ENCODE data around the gene GOSR1. TPM values are rescaled to one million over a fixed set of nuclear protein-coding genes. Genes with fewer than 3 reads are reported as not detected.
A peak's percentile ranks its signal among the peaks of the same experiment; 100 is the strongest.

The GOSR1 gene
- total RNA-seq (2022) (78.3 and 86.5 TPM in 2 replicates), Bru-seq, nascent RNA (percentile 93 among the genes with signal in this experiment), BruChase-seq, experiment 1, labeled RNA remaining after a 2-hour chase (percentile 92 among the genes with signal in this experiment), BruChase-seq, experiment 2, labeled RNA remaining after a 6-hour chase (percentile 88 among the genes with signal in this experiment)
- long read RNA-seq, full-length matches to known transcripts: 98 of 211 reads
- long read RNA-seq, partial matches to known transcripts: 4 of 211 reads
- long read RNA-seq, other reads (novel, unspliced or antisense): 109 of 211 reads

GRCh38 chr17:30477083-30477773 lies at the start of gene GOSR1:
GOSR1 (plus strand) TSS chr17:30477408; CDS start chr17:30477434, 26 bp downstream.
- H3K4me3 ChIP-seq (ENCODE audit: low read depth, low read length): peak within 1 kb of the TSS; percentile 96
- Mint-ChIP-seq H3K4me1 (ENCODE audit: low read depth, unreplicated experiment) (peaks cover 13% of the 10 kb centered on the region), H3K9me3 (ENCODE audit: unreplicated experiment) (no peaks in the 10 kb centered on the region), H3K36me3 (ENCODE audit: insufficient read depth, unreplicated experiment) (peaks cover 40% of the 10 kb centered on the region), H3K27ac (ENCODE audit: unreplicated experiment) (peak within 1 kb of the TSS; percentile 97), H3K27me3 (ENCODE audit: insufficient read depth, unreplicated experiment) (no peaks in the 10 kb centered on the region), H3K4me3 (ENCODE audit: unreplicated experiment) (peak within 1 kb of the TSS; percentile 91)
- H3K27me3 ChIP-seq (replicated peaks; ENCODE audit: control insufficient read depth, insufficient read depth, low read length): no peaks in the 10 kb centered on the region
- DNase-seq: peak; percentile 94 to 95
- no peaks in the 10 kb centered on the region; the same call in 1 of the 2 replicates for H3K4me1 ChIP-seq
- peak; percentile 71 to 85 for TF ChIP-seq CTCF (IDR thresholded peaks at IDR 0.05; ENCODE audit: insufficient read depth in 1 of 2, low read depth in 1 of 2, low read length in 1 of 2, severe bottlenecking in 1 of 2, unreplicated experiment in 1 of 2)
- no TSS peak for BruUV-seq (replicated peaks)
- POLR2A ChIA-PET: interaction anchor here (0.6 to 2.2 kb wide), 2 partner anchors 123 to 1183 kb away, joined by 3 to 8 read pairs; no protein-coding TSS in a partner anchor
- no peaks in the 10 kb centered on the region for H3K9me3 ChIP-seq
- CTCF ChIA-PET: interaction anchor here (0.6 to 1.4 kb wide), 12 partner anchors 12 to 373 kb away, joined by 3 to 6 read pairs (median 3); no protein-coding TSS in a partner anchor
- intact Hi-C loops (cut with micrococcal nuclease; ENCODE audit: unreplicated experiment): loop anchor here (1.0 to 5.0 kb wide), 3 partner anchors 26 to 240 kb away; no protein-coding TSS in a partner anchor
- no peaks in the 10 kb centered on the region for H3K36me3 ChIP-seq (ENCODE audit: control insufficient read depth, insufficient read depth, low read length)

DNA sequence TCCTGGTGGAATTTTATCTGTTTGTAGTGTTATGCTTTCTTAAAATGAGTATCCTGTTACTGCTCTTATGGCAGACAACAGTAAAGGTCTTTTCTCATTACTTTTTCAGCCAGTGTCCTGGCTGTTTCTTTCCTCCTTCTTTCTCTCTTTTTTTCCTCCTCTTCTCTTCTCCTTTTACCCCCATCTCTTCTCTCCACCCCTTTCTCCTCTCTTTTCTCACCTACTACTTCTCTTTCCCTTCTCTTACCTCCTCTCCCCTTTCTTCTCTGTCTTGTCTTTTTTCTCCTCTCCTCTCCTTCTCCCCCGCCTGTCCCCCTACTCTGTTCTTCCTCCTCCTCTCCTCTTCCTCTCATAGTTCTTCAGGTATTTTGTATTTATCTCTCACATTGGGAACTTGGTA lies 49.6 kb upstream of the GOSR1 start:
- Histone ChIP-seq H3K4me1 (peaks cover 3% of the 10 kb centered on the region), H3K9me3 (no peaks in the 10 kb centered on the region), H3K27me3 (replicated peaks; ENCODE audit: control insufficient read depth, insufficient read depth, low read length) (no peaks in the 10 kb centered on the region), H3K36me3 (ENCODE audit: control insufficient read depth, insufficient read depth, low read length) (peaks cover 2% of the 10 kb centered on the region; the same call in 1 of the 2 replicates), H3K4me3 (ENCODE audit: low read depth, low read length) (no peak overlapping the region)
- Mint-ChIP-seq H3K27ac (ENCODE audit: unreplicated experiment) (no peak overlapping the region), H3K9me3 (ENCODE audit: unreplicated experiment) (no peaks in the 10 kb centered on the region), H3K27me3 (ENCODE audit: insufficient read depth, unreplicated experiment) (no peaks in the 10 kb centered on the region), H3K36me3 (ENCODE audit: insufficient read depth, unreplicated experiment) (peaks cover 58% of the 10 kb centered on the region), H3K4me3 (ENCODE audit: unreplicated experiment) (no peak overlapping the region), H3K4me1 (ENCODE audit: low read depth, unreplicated experiment) (no peaks in the 10 kb centered on the region)
- TF ChIP-seq CTCF (IDR thresholded peaks at IDR 0.05; ENCODE audit: insufficient read depth in 1 of 2, low read depth in 1 of 2, low read length in 1 of 2, severe bottlenecking in 1 of 2, unreplicated experiment in 1 of 2): no peak
- intact Hi-C loops (cut with micrococcal nuclease; ENCODE audit: unreplicated experiment): no loop called here
- no TSS peak for BruUV-seq (replicated peaks)
- no peak for DNase-seq
- ChIA-PET POLR2A (no interaction called here), CTCF (no interaction called here)

- no peaks in the 10 kb centered on the region for H3K27me3 Mint-ChIP-seq (ENCODE audit: insufficient read depth, unreplicated experiment)
- no peak for DNase-seq
- no peak for TF ChIP-seq CTCF (IDR thresholded peaks at IDR 0.05; ENCODE audit: insufficient read depth in 1 of 2, low read depth in 1 of 2, low read length in 1 of 2, severe bottlenecking in 1 of 2, unreplicated experiment in 1 of 2)
- H3K4me1 Mint-ChIP-seq (ENCODE audit: low read depth, unreplicated experiment): no peaks in the 10 kb centered on the region
- H3K9me3 Mint-ChIP-seq (ENCODE audit: unreplicated experiment): no peaks in the 10 kb centered on the region
- ChIA-PET CTCF (no interaction called here), POLR2A (no interaction called here)
- peaks cover 62% of the 10 kb centered on the region for H3K36me3 Mint-ChIP-seq (ENCODE audit: insufficient read depth, unreplicated experiment)
- H3K4me1 ChIP-seq: no peaks in the 10 kb centered on the region
- no peak overlapping the region for H3K4me3 ChIP-seq (ENCODE audit: low read depth, low read length)
- H3K27me3 ChIP-seq (replicated peaks; ENCODE audit: control insufficient read depth, insufficient read depth, low read length): no peaks in the 10 kb centered on the region
- intact Hi-C loops (cut with micrococcal nuclease; ENCODE audit: unreplicated experiment): no loop called here
- no peak overlapping the region for H3K4me3 Mint-ChIP-seq (ENCODE audit: unreplicated experiment)
- BruUV-seq (replicated peaks): no TSS peak
- H3K27ac Mint-ChIP-seq (ENCODE audit: unreplicated experiment): no peak overlapping the region
- H3K36me3 ChIP-seq (ENCODE audit: control insufficient read depth, insufficient read depth, low read length): peaks cover under 1% of the 10 kb centered on the region; the same call in 1 of the 2 replicates
- H3K9me3 ChIP-seq: no peaks in the 10 kb centered on the region
Measured at GRCh38 chr17:30429155-30429554, 48.1 kb upstream of the GOSR1 start.
